Loucy (cell line): ENCODE results near the gene DDX31.

ENCODE experiments used
- H2AFZ ChIP-seq: fragments of 200-600 bp; sonication (generic); 2 replicates; pipeline ENCODE4 v1.6.0; 2016; ENCODE audit warnings: antibody characterized with exemption, mild to moderate bottlenecking, low read length, moderate library complexity
- H3F3A ChIP-seq: fragments of 200-600 bp; 2 replicates; pipeline ENCODE4 v1.6.0; 2016; ENCODE audit warnings: antibody characterized with exemption, low read depth, mild to moderate bottlenecking
- H3K27me3 ChIP-seq: fragments of 200-600 bp; sonication (generic); 2 replicates; pipeline ENCODE4 v1.6.1; 2014; ENCODE audit warnings: low read length, mild to moderate bottlenecking; ENCODE audit not compliant: insufficient read depth, poor library complexity, severe bottlenecking
- H3K36me3 ChIP-seq: fragments of 200-600 bp; sonication (generic); 2 replicates; pipeline ENCODE4 v1.6.1; 2016; ENCODE audit warnings: low read length; ENCODE audit not compliant: insufficient read depth
- H3K4me1 ChIP-seq: fragments of 200-600 bp; sonication (generic); 2 replicates; pipeline ENCODE4 v1.5.1; 2014; ENCODE audit warnings: low read length, mild to moderate bottlenecking; ENCODE audit not compliant: insufficient read depth, poor library complexity, severe bottlenecking
- H3K4me2 ChIP-seq: fragments of 200-600 bp; sonication (generic); 2 replicates; pipeline ENCODE4 v1.6.0; 2014; ENCODE audit warnings: antibody characterized with exemption, low read length, low read depth, mild to moderate bottlenecking; ENCODE audit not compliant: poor library complexity, severe bottlenecking
- H3K4me3 ChIP-seq: fragments of 200-600 bp; sonication (generic); 2 replicates; pipeline ENCODE4 v1.5.1; 2014; ENCODE audit warnings: low read length, mild to moderate bottlenecking, mixed read lengths; ENCODE audit not compliant: poor library complexity, severe bottlenecking
- H3K79me2 ChIP-seq: fragments of 200-600 bp; sonication (generic); 2 replicates; pipeline ENCODE4 v1.6.1; 2014; ENCODE audit warnings: low read length; ENCODE audit not compliant: insufficient read depth
- H3K9ac ChIP-seq: fragments of 200-600 bp; sonication (generic); 2 replicates; pipeline ENCODE4 v1.6.0; 2014; ENCODE audit warnings: mild to moderate bottlenecking, low read depth, low read length, moderate library complexity; ENCODE audit not compliant: poor library complexity, severe bottlenecking
- H3K9me2 ChIP-seq: fragments of 200-600 bp; sonication (generic); replicated peaks from 2 replicates; pipeline ENCODE4 v1.6.1; 2016; ENCODE audit warnings: low read depth, low read length, mixed read lengths
- H3K9me3 ChIP-seq: fragments of 200-600 bp; sonication (generic); 2 replicates; pipeline ENCODE4 v1.6.1; 2014; ENCODE audit warnings: mild to moderate bottlenecking, antibody characterized with exemption, low read length, low read depth; ENCODE audit not compliant: insufficient read depth
- H4K20me1 ChIP-seq: fragments of 200-600 bp; sonication (generic); 2 replicates; pipeline ENCODE4 v1.6.0; 2014; ENCODE audit warnings: antibody characterized with exemption, low read length, mild to moderate bottlenecking; ENCODE audit not compliant: insufficient read depth, poor library complexity, severe bottlenecking
- EZH2phosphoT487 ChIP-seq: fragments of 200-600 bp; IDR thresholded peaks from 2 replicates; pipeline ENCODE4 v1.6.1; 2018; ENCODE audit warnings: antibody characterized with exemption, mild to moderate bottlenecking, moderate library complexity, borderline replicate concordance
- TF ChIP-seq, protein P1 (sequence below): fragments of 200-600 bp; sonication (generic); conservative IDR thresholded peaks from 2 replicates; pipeline ENCODE4 v1.5.1; 2014; ENCODE audit warnings: mild to moderate bottlenecking, antibody characterized with exemption, low read length

DDX31 gene

DNA sequence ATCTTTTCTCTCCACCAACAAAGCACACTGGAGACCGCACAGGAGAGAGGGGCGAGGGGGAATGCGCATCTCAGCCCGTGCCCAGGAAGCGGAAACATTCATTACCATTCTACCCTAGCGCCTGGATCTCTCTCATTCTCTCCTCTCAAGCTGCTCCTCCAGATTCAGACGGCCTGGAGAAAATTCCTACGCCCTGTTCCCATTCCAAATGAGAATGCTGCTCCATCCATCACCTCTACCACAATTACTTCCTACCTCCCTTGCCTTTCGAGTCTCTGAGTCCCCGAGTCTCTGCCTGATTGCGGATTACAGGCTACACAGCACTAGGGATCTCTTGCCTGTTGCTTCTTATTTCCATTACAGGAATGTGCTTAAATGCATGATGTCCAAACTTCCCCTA, 6.7 kb downstream of the DDX31 start:
- Histone ChIP-seq H4K20me1 (no peaks in the 10 kb centered on the region), H3K4me3 (no peak overlapping the region), H3K9ac (no peak overlapping the region), H3K4me2 (peak overlapping the region; percentile 16), H3F3A (no peaks in the 10 kb centered on the region), H3K9me3 (no peaks in the 10 kb centered on the region), H3K4me1 (peaks cover 7% of the 10 kb centered on the region), H3K27me3 (no peaks in the 10 kb centered on the region), H3K79me2 (peaks cover 20% of the 10 kb centered on the region), H3K36me3 (peaks cover 38% of the 10 kb centered on the region; the same call in 1 of the 2 replicates), H3K9me2 (no peaks in the 10 kb centered on the region), H2AFZ (no peak overlapping the region)
- no peak for TF ChIP-seq EZH2phosphoT487
- TF ChIP-seq, protein P1, sequence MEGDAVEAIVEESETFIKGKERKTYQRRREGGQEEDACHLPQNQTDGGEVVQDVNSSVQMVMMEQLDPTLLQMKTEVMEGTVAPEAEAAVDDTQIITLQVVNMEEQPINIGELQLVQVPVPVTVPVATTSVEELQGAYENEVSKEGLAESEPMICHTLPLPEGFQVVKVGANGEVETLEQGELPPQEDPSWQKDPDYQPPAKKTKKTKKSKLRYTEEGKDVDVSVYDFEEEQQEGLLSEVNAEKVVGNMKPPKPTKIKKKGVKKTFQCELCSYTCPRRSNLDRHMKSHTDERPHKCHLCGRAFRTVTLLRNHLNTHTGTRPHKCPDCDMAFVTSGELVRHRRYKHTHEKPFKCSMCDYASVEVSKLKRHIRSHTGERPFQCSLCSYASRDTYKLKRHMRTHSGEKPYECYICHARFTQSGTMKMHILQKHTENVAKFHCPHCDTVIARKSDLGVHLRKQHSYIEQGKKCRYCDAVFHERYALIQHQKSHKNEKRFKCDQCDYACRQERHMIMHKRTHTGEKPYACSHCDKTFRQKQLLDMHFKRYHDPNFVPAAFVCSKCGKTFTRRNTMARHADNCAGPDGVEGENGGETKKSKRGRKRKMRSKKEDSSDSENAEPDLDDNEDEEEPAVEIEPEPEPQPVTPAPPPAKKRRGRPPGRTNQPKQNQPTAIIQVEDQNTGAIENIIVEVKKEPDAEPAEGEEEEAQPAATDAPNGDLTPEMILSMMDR, result no peak

DNA sequence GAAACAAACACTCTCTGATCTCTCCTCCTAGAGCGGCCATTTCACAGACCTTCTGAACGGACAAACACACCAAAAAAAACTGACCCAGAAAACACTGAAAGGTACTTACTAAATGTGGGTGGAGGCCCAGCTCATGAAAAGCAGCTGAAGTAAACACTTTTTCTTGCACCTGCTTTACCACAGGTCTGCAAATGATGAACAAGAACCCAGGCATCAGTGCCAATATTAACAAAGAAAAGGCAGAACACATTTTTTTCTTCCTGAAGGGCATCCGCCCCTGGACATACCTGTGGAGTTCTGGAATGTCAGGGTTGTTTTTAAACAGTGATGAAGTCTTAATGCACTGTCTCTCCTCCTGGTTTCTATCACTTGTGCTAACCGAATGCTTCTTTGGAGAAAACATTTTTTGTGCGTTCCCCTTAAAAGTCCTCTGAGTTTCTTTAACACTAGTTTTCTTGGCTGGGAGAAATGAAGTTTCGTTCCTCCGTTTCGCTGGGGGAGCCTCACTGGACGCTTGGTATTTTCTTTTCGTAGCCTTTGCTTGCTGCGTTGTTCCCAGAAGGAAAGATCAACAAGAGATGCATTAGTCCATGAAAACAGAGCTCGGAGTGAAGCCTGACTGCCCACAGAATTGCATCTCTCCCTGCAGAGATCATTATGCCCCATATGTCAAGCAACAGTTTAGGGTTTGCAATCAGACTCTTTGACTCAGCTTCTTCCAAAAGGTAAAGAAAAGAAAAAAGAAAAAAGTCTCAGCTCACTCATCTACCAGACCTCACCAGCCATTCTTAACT, 7.4 kb downstream of the DDX31 start:
- H3K9me3 ChIP-seq, result no peaks in the 10 kb centered on the region
- H3K79me2 ChIP-seq, result peaks cover 12% of the 10 kb centered on the region; the same call in 1 of the 2 replicates
- peaks cover 45% of the 10 kb centered on the region; the same call in 1 of the 2 replicates for H3K36me3 ChIP-seq

DNA sequence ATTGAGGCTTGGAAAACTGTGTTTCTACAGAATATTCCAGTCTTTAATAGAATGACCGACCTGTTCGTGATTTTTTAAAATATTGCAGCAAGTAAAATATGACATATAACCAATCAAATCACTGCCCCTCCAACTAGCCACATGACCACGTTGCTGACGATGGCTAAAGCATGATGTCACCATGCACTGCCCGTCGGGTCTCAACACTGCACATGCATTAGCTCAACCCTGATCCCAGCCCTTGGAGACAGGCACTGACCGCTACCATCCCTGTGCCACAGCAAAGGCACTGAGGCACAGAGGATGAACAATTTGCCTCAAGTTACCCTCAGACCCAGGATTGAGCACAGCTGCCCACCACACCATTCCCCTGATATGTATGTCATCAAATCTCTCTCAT, 13.5 kb downstream of the DDX31 start:
- Histone ChIP-seq H3K36me3 (peaks cover 43% of the 10 kb centered on the region; the same call in 1 of the 2 replicates), H3K9me3 (no peaks in the 10 kb centered on the region), H3K4me2 (no peak overlapping the region), H4K20me1 (no peaks in the 10 kb centered on the region), H3K9me2 (no peaks in the 10 kb centered on the region), H3K79me2 (no peaks in the 10 kb centered on the region), H3K4me3 (no peak overlapping the region), H3K27me3 (no peaks in the 10 kb centered on the region), H2AFZ (no peak overlapping the region), H3F3A (no peaks in the 10 kb centered on the region; the same call in 1 of the 2 replicates), H3K4me1 (no peaks in the 10 kb centered on the region), H3K9ac (no peak overlapping the region)
- TF ChIP-seq EZH2phosphoT487, result no peak
- TF ChIP-seq, protein P1, result no peak

More for the DNA sequence above, 7.4 kb downstream of the DDX31 start:
- no peaks in the 10 kb centered on the region for H3K27me3 ChIP-seq
- H3K9ac ChIP-seq, result no peak overlapping the region
- H3F3A ChIP-seq, result no peaks in the 10 kb centered on the region
- H3K4me2 ChIP-seq, result no peak overlapping the region
- H3K4me1 ChIP-seq, result peaks cover 7% of the 10 kb centered on the region
- TF ChIP-seq, protein P1, result no peak
- TF ChIP-seq EZH2phosphoT487, result no peak
- H3K9me2 ChIP-seq, result no peaks in the 10 kb centered on the region
- H4K20me1 ChIP-seq, result no peaks in the 10 kb centered on the region
- no peak overlapping the region for H2AFZ ChIP-seq
- H3K4me3 ChIP-seq, result no peak overlapping the region
